HG02798 (cell line): ENCODE measurements around the gene NEK3.
"Not testable (repeated sequence)": the region's sequence is repeated elsewhere in the genome, so short reads cannot be mapped to it uniquely, and the experiment has no call there.

Source experiments
- ATAC-seq: cut with Tn5 transposase; IDR thresholded peaks from one replicate; pipeline ENCODE4 v1.9.1; 2021; ENCODE audit warnings: mild to moderate bottlenecking; ENCODE audit not compliant: unreplicated experiment, poor library complexity

The NEK3 gene

DNA sequence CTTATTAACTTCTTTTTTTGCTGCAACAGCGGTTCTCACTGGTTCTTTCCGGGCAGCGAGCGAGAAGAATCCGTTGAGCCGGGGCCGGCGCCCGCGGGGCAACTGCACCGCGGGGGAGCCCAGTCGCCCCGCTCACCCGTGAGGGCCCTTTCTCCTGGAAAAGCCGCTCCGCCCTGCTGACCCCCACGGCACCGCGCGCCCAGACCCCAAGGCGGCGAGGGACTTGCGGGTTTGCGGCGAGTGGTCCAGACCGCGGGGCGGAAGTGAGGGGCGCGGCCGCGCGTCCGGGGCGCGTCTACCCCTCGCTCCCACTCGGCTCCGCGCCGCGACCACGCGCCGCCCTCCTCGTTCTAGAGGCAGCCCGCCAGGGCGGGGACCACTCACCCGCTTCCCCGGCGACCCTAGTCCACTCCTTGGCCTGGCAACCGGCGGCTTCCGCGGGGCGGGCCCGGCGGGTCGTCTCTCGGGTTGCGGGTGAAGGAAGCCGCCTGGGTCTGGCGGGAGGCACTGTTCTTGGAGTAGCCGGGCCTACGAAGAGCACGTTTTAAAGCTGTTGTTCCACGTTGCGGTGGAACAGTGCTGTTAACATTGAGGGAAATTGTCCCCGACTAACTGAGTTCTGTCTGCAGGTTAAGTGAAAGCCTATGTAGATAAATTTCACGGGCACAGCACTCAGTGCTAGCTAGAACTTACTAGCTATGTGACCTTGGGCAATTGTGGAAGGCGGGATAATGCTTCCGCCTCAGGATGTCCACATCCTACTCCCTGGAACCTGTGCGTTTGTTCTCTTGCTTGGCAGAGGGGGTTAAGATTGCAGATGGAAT, at the start of gene NEK3:
NEK3 (minus strand) TSS at position 439 of the 824 bp plus-strand sequence. CDS start 3,406 bp downstream, outside the sequence.
- ATAC-seq, result peak; percentile 89

DNA sequence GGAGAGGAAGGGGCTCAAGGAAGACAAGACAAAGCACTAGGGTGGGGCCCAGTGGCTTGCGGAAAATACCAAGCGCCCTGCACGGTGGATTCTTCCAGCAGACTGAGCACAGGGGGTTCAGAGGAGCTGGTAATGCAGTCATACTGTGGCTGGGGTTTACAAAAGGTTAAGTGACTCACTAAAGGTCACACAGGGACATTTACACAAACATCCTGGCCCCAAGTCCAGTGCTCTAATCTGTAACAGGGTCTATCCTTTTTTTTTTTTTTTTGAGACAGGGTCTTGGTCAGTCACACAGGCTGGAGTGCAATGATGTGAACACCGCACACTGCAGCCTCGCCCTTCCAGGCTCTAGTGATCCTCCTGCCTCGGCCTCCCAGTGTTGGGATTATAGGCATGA, 49.0 kb upstream of the NEK3 start:
- ATAC-seq, result not testable (repeated sequence)

DNA sequence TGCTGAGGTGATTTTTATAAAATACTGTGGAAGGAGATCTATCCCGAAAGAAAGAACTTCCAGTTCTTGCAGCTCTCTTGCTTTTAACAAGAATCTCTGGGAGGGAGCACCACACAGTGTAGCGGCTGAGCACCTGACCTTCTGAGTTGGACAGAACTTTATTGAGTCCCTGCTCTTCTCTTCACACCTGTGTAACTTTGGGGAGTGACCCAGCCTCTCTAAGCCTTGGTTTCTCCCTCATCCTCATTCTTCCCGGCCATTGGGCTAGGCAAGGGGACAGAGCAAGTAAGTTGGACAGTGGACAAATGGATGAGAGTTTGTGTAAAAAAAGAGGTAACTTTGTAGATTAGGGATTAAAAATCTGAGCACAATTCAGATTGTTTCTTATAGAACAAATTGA, 48.5 kb upstream of the NEK3 start:
- not testable (repeated sequence) for ATAC-seq

- not testable (repeated sequence) for ATAC-seq
These were observed 47.9 kb upstream of the NEK3 start for GRCh38 chr13:52207337-52207736.

GRCh38 chr13:52204546-52204945, 45.1 kb upstream of the NEK3 start:
- not testable (repeated sequence) for ATAC-seq

DNA sequence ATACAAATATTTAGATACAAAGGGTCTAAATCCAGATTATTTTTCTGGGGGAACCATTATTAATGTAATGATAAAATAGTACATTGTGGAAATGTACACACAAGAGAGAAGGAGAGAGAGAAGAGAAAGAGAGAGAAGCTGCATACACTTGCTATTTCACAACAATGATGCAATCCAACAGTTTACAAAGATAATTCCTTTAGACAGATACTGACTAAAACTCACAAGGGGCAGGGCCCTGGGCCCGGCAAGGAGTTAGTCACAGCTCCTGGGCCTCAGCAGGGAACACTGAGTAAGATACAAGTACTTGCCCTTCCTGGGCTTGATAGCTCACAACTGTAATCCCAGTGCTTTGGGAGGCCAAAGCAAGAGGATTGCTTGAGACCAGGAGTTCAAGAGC, 44.5 kb upstream of the NEK3 start:
- not testable (repeated sequence) for ATAC-seq

- not testable (repeated sequence) for ATAC-seq
These were observed 43.1 kb upstream of the NEK3 start for GRCh38 chr13:52202506-52202905.

- ATAC-seq, result peak; percentile 44
These were observed 42.2 kb upstream of the NEK3 start for GRCh38 chr13:52201439-52202193.

- peak; percentile 64 for ATAC-seq
These were observed 36.0 kb upstream of the NEK3 start for GRCh38 chr13:52195401-52195837.

DNA sequence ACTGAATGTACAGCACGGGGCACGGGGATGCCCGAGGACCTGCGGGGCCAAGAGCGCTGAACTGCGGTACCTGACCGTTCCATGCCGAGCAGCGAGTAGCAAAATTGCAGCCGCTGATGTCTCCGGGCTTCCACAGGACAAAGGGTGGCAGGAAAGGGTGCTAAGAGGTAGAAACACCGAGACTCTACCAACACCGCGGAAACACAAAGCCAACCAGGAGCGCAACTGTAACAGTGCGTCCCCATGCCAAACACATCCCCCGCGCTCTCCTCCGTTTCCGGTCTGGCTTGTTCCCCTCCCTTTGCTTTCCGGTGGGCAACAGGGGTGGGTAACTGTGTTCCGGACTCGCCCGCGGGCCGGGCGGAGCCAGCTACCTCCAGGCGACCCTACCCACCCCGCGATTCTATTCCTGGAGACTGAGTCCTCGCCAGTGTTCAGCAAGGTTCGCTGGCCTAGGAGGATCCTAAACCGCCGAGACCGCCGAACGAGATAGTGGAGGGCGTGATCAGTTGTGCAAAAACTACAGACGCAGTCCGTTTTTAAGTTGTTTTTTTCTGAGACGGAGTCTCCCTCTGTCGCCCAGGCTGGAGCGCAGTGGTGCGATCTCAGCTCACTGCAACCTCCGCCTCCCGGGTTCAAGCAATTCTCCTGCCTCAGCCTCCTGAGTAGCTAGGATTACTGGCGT, 34.9 kb upstream of the NEK3 start:
- ATAC-seq, result peak; percentile 86

- not testable (repeated sequence) for ATAC-seq
These were observed 34.3 kb upstream of the NEK3 start for GRCh38 chr13:52193587-52194183.

GRCh38 chr13:52187424-52188187, 28.2 kb upstream of the NEK3 start:
- ATAC-seq, result peak; percentile 77

GRCh38 chr13:52187029-52187423, 27.6 kb upstream of the NEK3 start:
- no peak for ATAC-seq

DNA sequence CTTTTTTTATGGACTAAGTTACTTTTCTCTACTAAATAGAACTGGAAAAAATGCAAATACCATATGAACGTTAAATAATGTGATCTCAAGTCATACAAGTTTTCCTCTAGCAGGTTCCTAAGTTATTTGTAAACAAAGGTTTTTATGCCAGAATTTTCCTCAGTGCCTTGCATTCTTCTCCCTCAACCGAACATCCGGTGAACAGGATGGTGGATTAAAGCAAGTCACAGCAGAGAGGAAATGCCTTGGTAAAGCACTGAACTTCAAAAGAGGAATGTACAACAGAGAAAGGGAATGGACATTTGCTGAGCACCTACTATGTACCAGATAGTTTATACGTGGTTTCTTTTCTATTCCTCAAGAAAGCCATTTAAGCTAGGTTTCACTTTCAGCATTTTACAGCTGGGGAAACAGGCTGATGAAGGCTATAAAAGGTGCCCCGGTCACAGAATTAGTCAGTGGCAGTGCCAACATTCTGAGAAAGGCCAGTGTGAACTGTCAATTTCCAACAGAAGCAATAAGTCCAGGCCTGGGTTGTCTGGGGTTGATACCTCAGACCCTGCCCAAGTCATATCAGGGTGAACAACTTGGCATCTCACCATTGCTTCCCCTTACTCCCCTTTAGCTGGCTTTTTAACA, 22.0 kb upstream of the NEK3 start:
- ATAC-seq, result peak; percentile 52

GRCh38 chr13:52179925-52180324, 20.5 kb upstream of the NEK3 start:
- ATAC-seq, result no peak

- ATAC-seq, result no peak
These were observed 17.9 kb upstream of the NEK3 start for GRCh38 chr13:52177276-52177675.

- not testable (repeated sequence) for ATAC-seq
These were observed 14.6 kb upstream of the NEK3 start for GRCh38 chr13:52173970-52174369.

GRCh38 chr13:52173373-52173772, 14.0 kb upstream of the NEK3 start:
- ATAC-seq, result no peak

DNA sequence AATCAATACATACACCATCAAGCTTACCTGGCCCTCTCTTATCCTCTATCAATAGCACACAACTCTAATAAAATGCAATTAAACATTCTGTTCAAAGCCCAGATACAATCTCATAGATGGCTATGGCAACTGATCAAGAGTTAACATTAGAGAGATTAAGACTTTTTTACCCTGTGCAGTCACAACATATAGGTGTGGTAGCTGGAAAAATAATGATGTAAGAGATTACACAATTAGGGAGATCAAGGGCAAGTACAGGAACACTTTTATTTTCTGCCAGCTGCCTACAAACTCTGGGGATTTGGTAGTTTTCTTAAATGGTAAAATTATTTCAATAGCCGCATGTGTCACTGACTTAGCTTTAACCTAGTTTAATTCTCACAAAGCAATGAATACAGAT, 12.3 kb upstream of the NEK3 start:
- ATAC-seq, result not testable (repeated sequence)
